H9 (cell line): ENCODE results near the gene NFE2L2. TPM values are rescaled to one million over a fixed set of nuclear protein-coding genes. Genes with fewer than 3 reads are reported as not detected.

ENCODE experiments used
- DNase-seq: peaks from one replicate; pipeline ENCODE4 v3.0.0-alpha.2; 2017
- H2AFZ ChIP-seq: one replicate; pipeline ENCODE4 v1.6.1; 2013; ENCODE audit warnings: mild to moderate bottlenecking, low read length, control low read depth, moderate library complexity
- H2AK5ac ChIP-seq: 2 replicates; pipeline ENCODE4 v1.6.1; 2013; ENCODE audit warnings: low read length, control low read depth, mixed read lengths; ENCODE audit not compliant: insufficient read length
- H2BK120ac ChIP-seq: one replicate; pipeline ENCODE4 v1.6.1; 2013; ENCODE audit warnings: low read depth, mild to moderate bottlenecking, low read length, control low read depth, inconsistent platforms; ENCODE audit not compliant: poor library complexity, severe bottlenecking
- H2BK12ac ChIP-seq: 2 replicates; pipeline ENCODE4 v1.6.1; 2013; ENCODE audit warnings: low read length, control low read depth, mixed read lengths, low read depth; ENCODE audit not compliant: insufficient read length
- H2BK15ac ChIP-seq: 2 replicates; pipeline ENCODE4 v1.6.1; 2013; ENCODE audit warnings: low read depth, low read length, control low read depth
- H2BK20ac ChIP-seq: one replicate; pipeline ENCODE4 v1.6.1; 2013; ENCODE audit warnings: low read depth, mild to moderate bottlenecking, low read length, control low read depth, inconsistent platforms; ENCODE audit not compliant: poor library complexity, severe bottlenecking
- H2BK5ac ChIP-seq: 2 replicates; pipeline ENCODE4 v1.6.1; 2013; ENCODE audit warnings: low read length, control low read depth, mixed read lengths; ENCODE audit not compliant: insufficient read length
- H3K14ac ChIP-seq: 2 replicates; pipeline ENCODE4 v1.6.1; 2013; ENCODE audit warnings: low read length, control low read depth; ENCODE audit not compliant: insufficient read depth
- H3K18ac ChIP-seq: 2 replicates; pipeline ENCODE4 v1.6.1; 2013; ENCODE audit warnings: low read depth, mild to moderate bottlenecking, mixed read lengths, low read length, control low read depth; ENCODE audit not compliant: insufficient read length
- H3K23ac ChIP-seq: 2 replicates; pipeline ENCODE4 v1.6.1; 2013; ENCODE audit warnings: low read length, control low read depth, mixed read lengths, low read depth; ENCODE audit not compliant: insufficient read length
- H3K23me2 ChIP-seq: 2 replicates; pipeline ENCODE4 v1.6.1; 2013; ENCODE audit warnings: low read depth, mild to moderate bottlenecking, mixed read lengths, low read length, control low read depth; ENCODE audit not compliant: insufficient read length, poor library complexity, severe bottlenecking
- H3K27ac ChIP-seq: 2 replicates; pipeline ENCODE4 v1.5.1; 2013; ENCODE audit warnings: low read length, control low read depth, mixed read lengths, low read depth; ENCODE audit not compliant: insufficient read length
- H3K27me3 ChIP-seq: 2 replicates; pipeline ENCODE4 v1.6.1; 2013; ENCODE audit warnings: low read length, control low read depth, inconsistent platforms; ENCODE audit not compliant: insufficient read depth
- H3K4ac ChIP-seq: 2 replicates; pipeline ENCODE4 v1.6.1; 2013; ENCODE audit warnings: low read depth, mild to moderate bottlenecking, control low read depth, inconsistent platforms, low read length, moderate library complexity
- H3K4me1 ChIP-seq: 2 replicates; pipeline ENCODE4 v1.6.1; 2013; ENCODE audit warnings: low read length, control low read depth, inconsistent platforms; ENCODE audit not compliant: insufficient read depth
- H3K4me2 ChIP-seq: 2 replicates; pipeline ENCODE4 v1.6.1; 2013; ENCODE audit warnings: low read length, control low read depth, mixed read lengths; ENCODE audit not compliant: insufficient read length, insufficient read depth
- H3K56ac ChIP-seq: 2 replicates; pipeline ENCODE4 v1.6.1; 2013; ENCODE audit warnings: low read depth, mild to moderate bottlenecking, mixed read lengths, low read length, control low read depth; ENCODE audit not compliant: insufficient read length
- H3K79me1 ChIP-seq: 2 replicates; pipeline ENCODE4 v1.6.1; 2013; ENCODE audit warnings: low read depth, mild to moderate bottlenecking, moderate library complexity, low read length, control low read depth, inconsistent platforms; ENCODE audit not compliant: insufficient read depth, poor library complexity, severe bottlenecking
- H3K79me2 ChIP-seq: 2 replicates; pipeline ENCODE4 v1.6.1; 2013; ENCODE audit warnings: low read length, control low read depth, inconsistent platforms; ENCODE audit not compliant: insufficient read depth
- H3K9ac ChIP-seq: 2 replicates; pipeline ENCODE4 v1.6.1; 2013; ENCODE audit warnings: low read length, control low read depth, mixed read lengths; ENCODE audit not compliant: insufficient read length; ENCODE audit errors: extremely low read depth
- H3K9me3 ChIP-seq: one replicate; pipeline ENCODE4 v1.6.1; 2013; ENCODE audit warnings: low read depth, low read length, inconsistent platforms; ENCODE audit not compliant: control insufficient read depth
- H3T11ph ChIP-seq: one replicate; pipeline ENCODE4 v1.6.1; 2013; ENCODE audit warnings: mild to moderate bottlenecking, low read length, control low read depth, inconsistent platforms
- H4K20me1 ChIP-seq: one replicate; pipeline ENCODE4 v1.6.1; 2013; ENCODE audit not compliant: control insufficient read depth, insufficient read length, insufficient read depth
- H4K5ac ChIP-seq: 2 replicates; pipeline ENCODE4 v1.6.1; 2013; ENCODE audit warnings: low read depth, mild to moderate bottlenecking, mixed read lengths, low read length, control low read depth; ENCODE audit not compliant: insufficient read length
- H4K8ac ChIP-seq: replicated peaks from 2 replicates; pipeline ENCODE4 v1.6.1; 2013; ENCODE audit warnings: low read length, control low read depth, mixed read lengths, low read depth; ENCODE audit not compliant: insufficient read length
- H4K91ac ChIP-seq: 2 replicates; pipeline ENCODE4 v1.6.1; 2013; ENCODE audit warnings: low read depth, mild to moderate bottlenecking, moderate library complexity, mixed read lengths, low read length, control low read depth; ENCODE audit not compliant: insufficient read length
- H3K27ac Mint-ChIP-seq, 3 experiments: 2 replicates in 2 of 3; 3 replicates in 1 of 3; pipeline ENCODE4 v1.8.0; 2020 to 2021; ENCODE audit warnings: mixed read lengths in 3 of 3, mild to moderate bottlenecking in 1 of 3, moderate library complexity in 1 of 3
- H3K27me3 Mint-ChIP-seq: 2 replicates; pipeline ENCODE4 v1.8.0; 2021; ENCODE audit warnings: low read depth, mild to moderate bottlenecking, moderate library complexity, mixed read lengths
- H3K36me3 Mint-ChIP-seq, 3 experiments: 2 replicates in 2 of 3; 3 replicates in 1 of 3; pipeline ENCODE4 v1.8.0; 2020 to 2021; ENCODE audit warnings: low read depth in 3 of 3, mixed read lengths in 3 of 3; ENCODE audit not compliant: insufficient read depth in 1 of 3
- H3K4me1 Mint-ChIP-seq, 2 experiments: 2 replicates each; pipeline ENCODE4 v1.8.0; 2020; ENCODE audit warnings: mixed read lengths in 2 of 2
- H3K4me3 Mint-ChIP-seq, 2 experiments: 2 replicates in 1 of 2; 3 replicates in 1 of 2; pipeline ENCODE4 v1.8.0; 2020 to 2021; ENCODE audit warnings: mild to moderate bottlenecking in 2 of 2, mixed read lengths in 2 of 2, moderate library complexity in 1 of 2
- H3K9me3 Mint-ChIP-seq, 2 experiments: 2 replicates in 1 of 2; 3 replicates in 1 of 2; pipeline ENCODE4 v1.8.0; 2020; ENCODE audit warnings: mild to moderate bottlenecking in 2 of 2, mixed read lengths in 2 of 2, moderate library complexity in 1 of 2
- WGBS: extraction: QIAGEN DNeasy Blood & Tissue Kit; methylation state at CpG from one replicate; pipeline ENCODE4 v1.1.7; 2013; ENCODE audit warnings: missing lambda C conversion rate, low lambda C conversion rate, mixed read lengths; ENCODE audit not compliant: insufficient read length; ENCODE audit errors: extremely low coverage; 5-methylcytosine and 5-hydroxymethylcytosine counted together
- total RNA-seq: library from RNA; stranded (reverse); gene quantifications from 2 replicates; pipeline ENCODE4 v1.2.1, GENCODE V29; 2021
- TF ChIP-seq, protein P1 (sequence below): fragments of 200-600 bp; sonication (generic); conservative IDR thresholded peaks from 3 replicates; pipeline ENCODE4 v1.8.0; 2021; ENCODE audit warnings: antibody characterized with exemption, mild to moderate bottlenecking

NFE2L2 gene
- total RNA-seq, 1 experiment from 2014 or later, result 42.5 TPM

DNA sequence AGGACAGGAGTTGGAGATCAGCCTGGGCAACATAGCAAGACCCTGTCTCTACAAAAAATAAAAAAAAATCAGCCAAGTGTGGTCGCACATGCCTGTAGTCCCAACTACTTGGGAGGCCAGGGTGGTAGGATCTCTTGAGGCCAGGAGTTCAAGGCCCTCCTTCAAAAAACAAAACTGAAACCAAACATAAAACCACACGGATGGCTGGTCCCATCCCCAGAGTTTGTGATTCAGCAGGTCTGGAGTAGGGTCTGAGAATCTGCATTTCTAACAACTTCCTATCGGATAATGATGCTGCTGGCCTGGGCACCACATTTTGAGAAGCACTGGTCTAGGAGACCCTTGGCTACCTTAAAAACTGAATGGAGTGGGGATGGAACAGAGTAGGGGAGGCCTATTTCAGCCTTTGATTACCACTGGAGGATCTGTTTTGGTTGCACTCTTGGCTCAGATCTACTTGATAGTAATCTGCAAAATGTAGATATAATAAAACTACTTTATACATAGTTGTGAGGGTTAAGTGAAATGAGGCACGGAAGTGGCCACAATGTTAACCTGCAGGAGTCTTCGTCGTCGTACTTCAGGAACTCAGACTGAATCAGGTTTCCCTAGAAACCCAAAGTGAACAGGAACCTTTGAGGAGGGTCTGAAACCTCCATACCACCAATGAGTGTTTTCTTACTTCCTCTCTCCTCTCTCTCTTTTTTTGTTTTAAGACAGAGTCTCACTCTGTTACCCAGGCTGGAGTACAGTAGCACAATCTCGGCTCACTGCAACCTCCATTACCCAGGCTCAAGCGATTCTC lies 25.5 kb upstream of the NFE2L2 start:
- H2BK15ac ChIP-seq, result no peak overlapping the region
- no peak overlapping the region for H3K9ac ChIP-seq
- no peaks in the 10 kb centered on the region; the same call in 1 of the 2 replicates for H3K4me1 ChIP-seq
- no peak for DNase-seq
- no peak overlapping the region for H3K4ac ChIP-seq
- H3K79me1 ChIP-seq, result no peaks in the 10 kb centered on the region
- no peaks in the 10 kb centered on the region for H3K4me1 Mint-ChIP-seq
- H3K4me3 Mint-ChIP-seq, result no peak overlapping the region
- no peak overlapping the region for H2BK20ac ChIP-seq
- no peak overlapping the region for H4K5ac ChIP-seq
- H4K8ac ChIP-seq, result no peak overlapping the region
- no peak overlapping the region for H3K4me2 ChIP-seq
- no peaks in the 10 kb centered on the region for H3K9me3 ChIP-seq
- no CpG with 5 or more reads among the region's 9 CpGs for WGBS
- no peak overlapping the region for H2AFZ ChIP-seq
- no peak overlapping the region for H3K18ac ChIP-seq
- TF ChIP-seq, protein P1, sequence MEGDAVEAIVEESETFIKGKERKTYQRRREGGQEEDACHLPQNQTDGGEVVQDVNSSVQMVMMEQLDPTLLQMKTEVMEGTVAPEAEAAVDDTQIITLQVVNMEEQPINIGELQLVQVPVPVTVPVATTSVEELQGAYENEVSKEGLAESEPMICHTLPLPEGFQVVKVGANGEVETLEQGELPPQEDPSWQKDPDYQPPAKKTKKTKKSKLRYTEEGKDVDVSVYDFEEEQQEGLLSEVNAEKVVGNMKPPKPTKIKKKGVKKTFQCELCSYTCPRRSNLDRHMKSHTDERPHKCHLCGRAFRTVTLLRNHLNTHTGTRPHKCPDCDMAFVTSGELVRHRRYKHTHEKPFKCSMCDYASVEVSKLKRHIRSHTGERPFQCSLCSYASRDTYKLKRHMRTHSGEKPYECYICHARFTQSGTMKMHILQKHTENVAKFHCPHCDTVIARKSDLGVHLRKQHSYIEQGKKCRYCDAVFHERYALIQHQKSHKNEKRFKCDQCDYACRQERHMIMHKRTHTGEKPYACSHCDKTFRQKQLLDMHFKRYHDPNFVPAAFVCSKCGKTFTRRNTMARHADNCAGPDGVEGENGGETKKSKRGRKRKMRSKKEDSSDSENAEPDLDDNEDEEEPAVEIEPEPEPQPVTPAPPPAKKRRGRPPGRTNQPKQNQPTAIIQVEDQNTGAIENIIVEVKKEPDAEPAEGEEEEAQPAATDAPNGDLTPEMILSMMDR, result no peak
- no peak overlapping the region for H3K23ac ChIP-seq
- no peak overlapping the region for H3K27ac Mint-ChIP-seq
- no peak overlapping the region for H2AK5ac ChIP-seq
- no peaks in the 10 kb centered on the region for H3K79me2 ChIP-seq
- H3K23me2 ChIP-seq, result no peaks in the 10 kb centered on the region
- H3K27ac ChIP-seq, result no peak overlapping the region
- no peak overlapping the region for H2BK120ac ChIP-seq
- no peaks in the 10 kb centered on the region for H4K20me1 ChIP-seq
- H3K27me3 Mint-ChIP-seq, result peaks cover 2% of the 10 kb centered on the region; the same call in 1 of the 2 replicates
- no peak overlapping the region for H2BK5ac ChIP-seq
- no peak overlapping the region for H2BK12ac ChIP-seq
- no peak overlapping the region for H4K91ac ChIP-seq
- no peak overlapping the region for H3T11ph ChIP-seq
- H3K27me3 ChIP-seq, result no peaks in the 10 kb centered on the region
- H3K14ac ChIP-seq, result no peak overlapping the region
- no peaks in the 10 kb centered on the region for H3K9me3 Mint-ChIP-seq
- H3K36me3 Mint-ChIP-seq, result no peaks in the 10 kb centered on the region
- no peak overlapping the region for H3K56ac ChIP-seq
